Large intestine (tissue), 3 donors: ENCODE results near the gene DAB2. TPM values are rescaled to one million over a fixed set of nuclear protein-coding genes. Genes with fewer than 3 reads are reported as not detected.

ENCODE experiments used
- DNase-seq, 2 donors: peaks; one replicate each; pipeline versions ENCODE4 v3.0.0 to v3.0.0-alpha.2; 2013
- H3K27ac ChIP-seq: one replicate; pipeline ENCODE4 v1.5.1; 2013; ENCODE audit warnings: low read length
- H3K27me3 ChIP-seq: 2 replicates; pipeline ENCODE4 v1.6.1; 2013; ENCODE audit warnings: low read length; ENCODE audit not compliant: control insufficient read depth, insufficient read depth
- H3K36me3 ChIP-seq: 2 replicates; pipeline ENCODE4 v1.6.1; 2013; ENCODE audit warnings: low read length; ENCODE audit not compliant: control insufficient read depth, insufficient read depth
- H3K4me1 ChIP-seq: one replicate; pipeline ENCODE4 v1.6.1; 2013; ENCODE audit warnings: low read length; ENCODE audit not compliant: control insufficient read depth, insufficient read depth
- H3K4me3 ChIP-seq: one replicate; pipeline ENCODE4 v1.5.1; 2013; ENCODE audit warnings: low read length
- H3K9me3 ChIP-seq: one replicate; pipeline ENCODE4 v1.6.1; 2013; ENCODE audit warnings: mild to moderate bottlenecking, low read depth, low read length, moderate library complexity; ENCODE audit not compliant: control insufficient read depth
- WGBS: methylation state at CpG from one replicate; pipeline ENCODE4 v1.1.5; 2013; ENCODE audit warnings: low lambda C conversion rate; ENCODE audit not compliant: insufficient coverage; 5-methylcytosine and 5-hydroxymethylcytosine counted together
- polyA plus RNA-seq: library from polyadenylated mRNA; unstranded; fragments of 120-200 nt; gene quantifications from one replicate; pipeline ENCODE4 v1.2.1, GENCODE V29; 2013

The DAB2 gene
- polyA plus RNA-seq, 1 donor = 178 TPM

DNA sequence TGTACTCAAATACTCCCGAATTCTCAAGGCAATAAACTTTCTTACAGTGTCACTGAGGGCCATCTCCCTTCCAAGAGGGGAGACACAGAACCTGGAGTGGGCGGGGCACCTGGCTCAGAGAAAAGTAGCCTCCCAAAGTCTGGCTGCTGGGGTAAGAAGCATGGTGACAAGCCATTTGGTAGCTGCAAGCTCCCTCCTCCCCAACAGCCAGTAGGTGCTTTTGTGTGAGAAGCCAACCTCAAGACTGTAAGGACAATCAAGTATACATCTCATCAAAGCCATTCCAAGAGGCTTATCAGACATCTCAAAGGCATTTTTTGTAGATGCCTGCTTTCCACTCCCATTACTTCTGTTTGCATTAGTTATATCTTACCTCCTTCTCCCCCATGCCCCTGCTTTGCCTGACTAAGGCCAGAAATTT, 1.4 kb downstream of the DAB2 start:
- peak in 1 of 2 donors; percentile 64 for DNase-seq
- WGBS = no CpG with 5 or more reads among the region's 2 CpGs

GRCh38 chr5:39422728-39423285, 2.0 kb downstream of the DAB2 start:
- no CpG with 5 or more reads among the region's 2 CpGs for WGBS
- Histone ChIP-seq H3K9me3 (peaks cover 4% of the 10 kb centered on the region), H3K4me3 (peak overlapping the region; percentile 61), H3K36me3 (peaks cover 6% of the 10 kb centered on the region), H3K27ac (peak overlapping the region; percentile 92), H3K4me1 (peaks cover 47% of the 10 kb centered on the region), H3K27me3 (no peaks in the 10 kb centered on the region)
- peak in 1 of 2 donors; percentile 75 for DNase-seq

More for the DNA sequence above, 1.4 kb downstream of the DAB2 start:
- Histone ChIP-seq H3K4me1 (peaks cover 44% of the 10 kb centered on the region), H3K27ac (peak overlapping the region; percentile 92), H3K27me3 (no peaks in the 10 kb centered on the region), H3K9me3 (peaks cover 4% of the 10 kb centered on the region), H3K36me3 (peaks cover 2% of the 10 kb centered on the region), H3K4me3 (peak overlapping the region; percentile 61)

DNA sequence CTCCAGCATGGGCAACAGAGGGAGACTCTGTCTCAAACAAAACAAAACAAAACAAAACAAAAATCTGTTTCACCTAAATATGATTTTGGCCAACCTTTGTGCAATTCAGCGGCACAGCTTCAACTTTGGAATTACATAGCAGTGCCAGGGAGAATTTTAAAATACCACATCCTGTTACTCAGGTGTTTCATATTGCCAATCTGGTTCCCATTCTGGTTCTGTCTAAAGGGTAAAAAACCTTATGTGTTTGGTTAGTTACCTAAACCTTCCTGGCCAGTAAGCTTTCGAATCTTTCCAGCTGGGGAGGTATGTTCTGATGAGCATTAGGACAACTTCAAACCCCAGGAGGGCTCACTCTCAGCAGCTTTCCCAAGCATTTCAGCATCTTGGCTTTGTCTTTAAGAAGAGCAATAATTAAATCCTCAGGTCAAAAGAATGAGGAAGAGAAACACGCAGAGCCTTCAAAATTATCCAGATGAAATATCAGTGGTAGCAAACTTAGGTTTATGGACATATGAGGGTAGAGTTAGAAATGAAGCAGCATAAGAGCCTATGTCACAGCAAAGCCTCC, 2.7 kb downstream of the DAB2 start:
- H3K27me3 ChIP-seq = no peaks in the 10 kb centered on the region
- peak overlapping the region; percentile 92 for H3K27ac ChIP-seq
- peaks cover 8% of the 10 kb centered on the region for H3K36me3 ChIP-seq
- H3K9me3 ChIP-seq = peaks cover 4% of the 10 kb centered on the region
- no CpG with 5 or more reads among the region's 3 CpGs for WGBS
- no peak for DNase-seq
- peak overlapping the region; percentile 61 for H3K4me3 ChIP-seq
- H3K4me1 ChIP-seq = peaks cover 41% of the 10 kb centered on the region

DNA sequence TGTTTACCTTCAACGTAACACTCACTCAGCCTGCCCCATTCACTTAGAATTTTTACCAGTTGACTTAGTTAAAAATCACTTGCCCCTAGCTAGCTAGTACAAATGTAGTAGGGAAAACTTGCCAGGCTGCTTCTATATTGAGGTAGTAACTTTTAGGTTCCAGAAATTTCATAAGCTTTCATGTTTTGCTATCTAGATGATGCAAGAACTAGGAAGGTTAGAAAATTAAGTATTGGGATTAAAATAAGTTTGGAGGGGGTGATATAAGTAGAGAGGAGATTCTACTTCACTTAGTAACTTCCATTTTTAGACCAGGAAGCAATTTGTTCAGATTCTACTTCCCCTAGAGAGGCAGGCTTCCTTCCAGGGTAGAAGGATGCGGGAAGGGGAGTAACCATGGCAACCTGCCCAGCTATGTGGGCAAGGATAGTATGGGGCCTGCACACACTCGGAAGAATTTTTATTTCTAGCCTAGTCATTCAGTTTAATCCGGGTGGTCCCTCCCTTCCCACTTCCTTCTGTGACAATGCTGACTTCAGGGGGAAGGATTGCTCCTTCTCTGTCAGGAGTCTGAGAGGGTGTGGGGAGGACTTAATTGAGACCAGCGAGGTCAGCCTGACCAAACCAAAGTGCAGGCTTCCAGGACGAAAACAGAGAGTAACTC, 4.2 kb downstream of the DAB2 start:
- H3K27ac ChIP-seq = peak overlapping the region; percentile 92
- peaks cover 18% of the 10 kb centered on the region for H3K36me3 ChIP-seq
- H3K4me3 ChIP-seq = no peak overlapping the region
- DNase-seq = no peak
- WGBS = no CpG with 5 or more reads among the region's 6 CpGs
- H3K27me3 ChIP-seq = no peaks in the 10 kb centered on the region
- H3K4me1 ChIP-seq = peaks cover 29% of the 10 kb centered on the region
- peaks cover 4% of the 10 kb centered on the region for H3K9me3 ChIP-seq

- WGBS = no CpG with 5 or more reads among the region's 1 CpG
- Histone ChIP-seq H3K4me1 (peaks cover 29% of the 10 kb centered on the region), H3K27ac (no peak overlapping the region), H3K36me3 (peaks cover 18% of the 10 kb centered on the region), H3K4me3 (no peak overlapping the region), H3K9me3 (peaks cover 2% of the 10 kb centered on the region), H3K27me3 (no peaks in the 10 kb centered on the region)
- DNase-seq = no peak
Measured at GRCh38 chr5:39419796-39420195, 5.0 kb downstream of the DAB2 start.

- Histone ChIP-seq H3K36me3 (peaks cover 20% of the 10 kb centered on the region), H3K27ac (no peak overlapping the region), H3K4me3 (no peak overlapping the region), H3K9me3 (no peaks in the 10 kb centered on the region), H3K27me3 (no peaks in the 10 kb centered on the region), H3K4me1 (peaks cover 25% of the 10 kb centered on the region)
- 100% methylated on average over 1 of the region's 3 CpGs for WGBS
- no peak for DNase-seq
Measured at GRCh38 chr5:39417979-39418378, 6.8 kb downstream of the DAB2 start.

- 60% methylated on average over 2 of the region's 2 CpGs for WGBS
- no peak overlapping the region for H3K27ac ChIP-seq
Measured at GRCh38 chr5:39415201-39415600, 9.6 kb downstream of the DAB2 start.

GRCh38 chr5:39414426-39414825, 10.4 kb downstream of the DAB2 start:
- H3K36me3 ChIP-seq = peaks cover 22% of the 10 kb centered on the region
- no peak overlapping the region for H3K4me3 ChIP-seq
- H3K27me3 ChIP-seq = no peaks in the 10 kb centered on the region
- no peak overlapping the region for H3K27ac ChIP-seq
- H3K4me1 ChIP-seq = peaks cover 10% of the 10 kb centered on the region
- no peak for DNase-seq
- H3K9me3 ChIP-seq = no peaks in the 10 kb centered on the region

More at GRCh38 chr5:39415201-39415600, 9.6 kb downstream of the DAB2 start:
- no peak overlapping the region for H3K4me3 ChIP-seq
- DNase-seq = no peak
- H3K9me3 ChIP-seq = no peaks in the 10 kb centered on the region
- H3K36me3 ChIP-seq = peaks cover 22% of the 10 kb centered on the region
- peaks cover 10% of the 10 kb centered on the region for H3K4me1 ChIP-seq
- no peaks in the 10 kb centered on the region for H3K27me3 ChIP-seq

- peaks cover 10% of the 10 kb centered on the region for H3K4me1 ChIP-seq
Measured at GRCh38 chr5:39413771-39414170, 11.0 kb downstream of the DAB2 start.

GRCh38 chr5:39412721-39413394, 11.9 kb downstream of the DAB2 start:
- Histone ChIP-seq H3K4me3 (no peak overlapping the region), H3K4me1 (peaks cover 5% of the 10 kb centered on the region), H3K27ac (no peak overlapping the region), H3K36me3 (peaks cover 20% of the 10 kb centered on the region), H3K9me3 (no peaks in the 10 kb centered on the region), H3K27me3 (no peaks in the 10 kb centered on the region)
- WGBS = 40% methylated on average over 1 of the region's 5 CpGs
- DNase-seq = no peak

More at GRCh38 chr5:39413771-39414170, 11.0 kb downstream of the DAB2 start:
- no peaks in the 10 kb centered on the region for H3K9me3 ChIP-seq
- no peak overlapping the region for H3K4me3 ChIP-seq
- no peak overlapping the region for H3K27ac ChIP-seq
- H3K27me3 ChIP-seq = no peaks in the 10 kb centered on the region
- DNase-seq = no peak
- peaks cover 22% of the 10 kb centered on the region for H3K36me3 ChIP-seq
